Vagina (tissue), 2 donors: ENCODE measurements around the gene ADAM17.

ENCODE experiments used
- POLR2A ChIP-seq, 2 donors: fragments of 450-650 bp; IDR thresholded peaks; one replicate each; pipeline ENCODE4 v1.6.1; 2017; ENCODE audit warnings: antibody characterized with exemption in 2 of 2, mild to moderate bottlenecking in 2 of 2, moderate library complexity in 2 of 2
- TF ChIP-seq, protein P1 (sequence below), 3 experiments: fragments of 450-650 bp in 2 of 3; fragments of 200-600 bp in 1 of 3; sonication (generic) in 1 of 3; IDR thresholded peaks; one replicate each; pipeline ENCODE4 v1.5.1; 2017 to 2019; ENCODE audit warnings: antibody characterized with exemption in 3 of 3, mild to moderate bottlenecking in 2 of 3, moderate library complexity in 2 of 3

DNA sequence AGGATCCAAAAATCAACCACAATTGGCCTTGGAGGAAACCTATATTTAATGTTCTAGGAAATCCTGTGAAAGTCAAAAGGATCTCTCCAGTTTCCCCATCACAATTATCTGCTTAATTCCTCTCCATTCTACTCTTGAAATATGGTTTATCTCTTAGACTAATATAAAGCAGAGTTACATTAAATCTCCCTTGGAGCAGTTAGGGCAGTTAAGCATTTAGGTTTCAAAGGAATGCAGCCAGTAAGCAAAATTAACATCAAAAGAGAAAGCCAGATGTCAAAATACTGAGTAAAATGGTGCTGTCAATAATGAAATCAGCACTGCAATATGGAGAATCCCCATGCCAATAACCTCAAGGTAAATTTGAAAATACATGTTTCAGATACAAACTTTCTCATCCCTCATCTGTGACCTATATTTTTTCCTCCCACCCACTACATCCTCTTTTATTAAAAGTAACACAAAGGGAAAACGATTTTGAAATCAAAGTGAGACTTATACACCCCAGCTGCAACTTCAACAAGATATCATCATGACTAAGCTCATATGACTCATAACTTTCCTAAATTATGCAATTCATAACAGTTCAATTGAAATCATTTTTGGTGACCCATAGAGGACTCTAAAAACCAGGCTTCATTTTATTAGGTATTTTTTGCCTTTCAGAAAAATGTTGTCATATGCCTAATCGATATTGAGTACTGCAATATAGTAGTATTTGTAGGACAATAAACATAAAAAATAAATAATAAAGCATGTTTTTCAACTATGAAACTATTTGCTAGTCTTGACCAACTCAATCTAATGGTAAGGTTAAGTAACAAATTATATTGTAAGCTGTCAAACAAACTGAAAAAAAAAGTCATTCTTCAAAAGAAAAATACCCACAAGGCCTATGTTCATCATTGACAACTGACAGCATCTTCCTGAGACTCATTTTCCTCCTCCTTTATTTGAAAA is 3.1 kb downstream of the ADAM17 start:
- TF ChIP-seq, protein P1, sequence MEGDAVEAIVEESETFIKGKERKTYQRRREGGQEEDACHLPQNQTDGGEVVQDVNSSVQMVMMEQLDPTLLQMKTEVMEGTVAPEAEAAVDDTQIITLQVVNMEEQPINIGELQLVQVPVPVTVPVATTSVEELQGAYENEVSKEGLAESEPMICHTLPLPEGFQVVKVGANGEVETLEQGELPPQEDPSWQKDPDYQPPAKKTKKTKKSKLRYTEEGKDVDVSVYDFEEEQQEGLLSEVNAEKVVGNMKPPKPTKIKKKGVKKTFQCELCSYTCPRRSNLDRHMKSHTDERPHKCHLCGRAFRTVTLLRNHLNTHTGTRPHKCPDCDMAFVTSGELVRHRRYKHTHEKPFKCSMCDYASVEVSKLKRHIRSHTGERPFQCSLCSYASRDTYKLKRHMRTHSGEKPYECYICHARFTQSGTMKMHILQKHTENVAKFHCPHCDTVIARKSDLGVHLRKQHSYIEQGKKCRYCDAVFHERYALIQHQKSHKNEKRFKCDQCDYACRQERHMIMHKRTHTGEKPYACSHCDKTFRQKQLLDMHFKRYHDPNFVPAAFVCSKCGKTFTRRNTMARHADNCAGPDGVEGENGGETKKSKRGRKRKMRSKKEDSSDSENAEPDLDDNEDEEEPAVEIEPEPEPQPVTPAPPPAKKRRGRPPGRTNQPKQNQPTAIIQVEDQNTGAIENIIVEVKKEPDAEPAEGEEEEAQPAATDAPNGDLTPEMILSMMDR (IDR thresholded peaks at IDR 0.05) = no peak
- TF ChIP-seq POLR2A (IDR thresholded peaks at IDR 0.05) = no peak
